ENCODE data around the gene DNLZ.

- TF ChIP-seq POU2F2 (IDR thresholded peaks at IDR 0.05; ENCODE audit: low read depth, low read length): no peak
- TF ChIP-seq POLR2A (IDR thresholded peaks at IDR 0.05; ENCODE audit: low read depth, low read length): no peak
- no peak for TF ChIP-seq POLR2AphosphoS5 (IDR thresholded peaks at IDR 0.05; ENCODE audit: low read depth, low read length)
- TF ChIP-seq TAF1 (IDR thresholded peaks at IDR 0.05; ENCODE audit: low read depth, low read length): no peak
Observed at GRCh38 chr9:136325358-136325757, 38.2 kb downstream of the DNLZ start.

Data from GM12891 (cell line).